ENCODE data around the gene CBARP. TPM values are rescaled to one million over a fixed set of nuclear protein-coding genes. Genes with fewer than 3 reads are reported as not detected.

The CBARP gene
- total and polyA plus RNA-seq, 9 of the 15 experiments (the other 6 are each of a cell fraction or from before 2014, with no cell fraction given) = 0.03 to 8.9 (median 1.2) TPM; not detected in 1

GRCh38 chr19:1274852-1275259, 37.1 kb upstream of the CBARP start (continued):
- TF ChIP-seq RBM34 (IDR thresholded peaks at IDR 0.05; ENCODE audit: borderline replicate concordance, insufficient read depth, low read length) (no peak), BACH1 (tag; IDR thresholded peaks at IDR 0.05) (no peak), SMAD2 (IDR thresholded peaks at IDR 0.05; ENCODE audit: low read depth, low read length) (no peak), CUX1 (CRISPR knock-in tag; IDR thresholded peaks at IDR 0.05) (0 out of 2 replicates have a peak, but pooled peaks have one; percentile 76), EP400 (IDR thresholded peaks at IDR 0.05) (peak; percentile 21), PRMT5 (CRISPR knock-in tag; IDR thresholded peaks at IDR 0.05) (no peak), ZNF764 (CRISPR knock-in tag; IDR thresholded peaks at IDR 0.05; ENCODE audit: low read depth) (peak; percentile 60), TCF7L2 (IDR thresholded peaks at IDR 0.05; ENCODE audit: low read depth, low read length) (no peak), PKNOX1 (IDR thresholded peaks at IDR 0.05) (no peak), NUFIP1 (IDR thresholded peaks at IDR 0.05; ENCODE audit: partially characterized antibody) (no peak), ATF4 (CRISPR knock-in tag; IDR thresholded peaks at IDR 0.05) (no peak), E4F1 (CRISPR knock-in tag; IDR thresholded peaks at IDR 0.05; ENCODE audit: borderline replicate concordance) (no peak)

Measured in K562 (cell line).